ENCODE results near the gene ARRB1. TPM values are rescaled to one million over a fixed set of nuclear protein-coding genes. Genes with fewer than 3 reads are reported as not detected.
"Not testable (repeated sequence)": the region's sequence is repeated elsewhere in the genome, so short reads cannot be mapped to it uniquely, and the experiment has no call there.

Gene ARRB1
- polyA plus RNA-seq, 3 donors = 28.2 to 36.6 (median 35.8) TPM

DNA sequence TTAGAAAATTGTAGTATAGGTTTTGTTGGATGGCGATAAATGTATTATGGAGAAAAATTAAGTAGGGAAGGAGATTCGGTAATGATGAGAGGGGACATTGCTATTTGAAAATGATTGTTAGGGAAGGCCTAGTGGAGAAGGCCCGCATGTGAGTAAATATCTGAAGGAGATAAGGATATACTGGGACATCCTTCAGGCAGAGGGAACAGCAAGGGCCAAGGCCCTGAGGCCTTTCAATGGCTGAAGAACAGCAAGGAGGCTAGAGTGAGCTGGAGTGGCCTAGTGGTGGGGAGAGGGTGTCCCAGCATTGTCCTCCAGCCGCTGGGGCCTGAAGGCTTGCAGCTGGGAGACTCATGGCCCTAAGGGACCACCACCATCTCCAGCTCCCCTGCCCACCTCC, 23.2 kb upstream of the ARRB1 start:
- 83 to 95% (median 92%) methylated on average over 4 of the region's 4 CpGs for WGBS, 3 donors
- H3K27ac ChIP-seq (ENCODE audit: low read depth, low read length) = no peak overlapping the region

GRCh38 chr11:75373201-75373600, 21.7 kb upstream of the ARRB1 start:
- no peak overlapping the region for H3K27ac ChIP-seq (ENCODE audit: low read depth, low read length)
- WGBS, 3 donors = 89 to 95% (median 93%) methylated on average over 8 of the region's 8 CpGs

GRCh38 chr11:75371949-75372876, 20.8 kb upstream of the ARRB1 start:
- H3K27ac ChIP-seq (ENCODE audit: low read depth, low read length) = no peak overlapping the region
- WGBS, 3 donors = 51 to 67% (median 66%) methylated on average over 8 of the region's 8 CpGs

- no peak overlapping the region for H3K27ac ChIP-seq (ENCODE audit: low read depth, low read length)
- 57 to 77% (median 57%) methylated on average over 6 of the region's 6 CpGs for WGBS, 3 donors
These were observed 18.2 kb upstream of the ARRB1 start for GRCh38 chr11:75369560-75370255.

DNA sequence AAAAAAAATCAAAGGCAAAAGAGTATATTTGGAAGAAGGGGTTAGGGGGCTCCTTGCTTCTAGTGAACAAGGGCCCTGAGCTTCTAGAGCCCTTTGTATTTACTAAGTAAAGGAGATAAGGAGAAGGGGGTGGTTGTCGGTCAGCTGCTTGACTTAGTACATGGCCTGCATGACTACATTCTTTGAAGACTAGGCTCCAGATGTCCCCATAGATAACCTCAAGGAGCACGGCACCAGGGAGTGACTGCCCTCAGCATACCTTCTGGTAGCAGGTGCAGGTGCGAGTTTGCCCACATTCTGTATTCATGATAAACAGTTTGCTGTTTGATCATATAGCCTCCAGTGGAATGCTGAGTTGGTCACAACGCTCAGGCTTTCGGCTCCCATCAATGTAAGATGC, 15.4 kb upstream of the ARRB1 start:
- 80 to 95% (median 89%) methylated on average over 5 of the region's 5 CpGs for WGBS, 3 donors
- H3K27ac ChIP-seq (ENCODE audit: low read depth, low read length) = not testable (repeated sequence)

DNA sequence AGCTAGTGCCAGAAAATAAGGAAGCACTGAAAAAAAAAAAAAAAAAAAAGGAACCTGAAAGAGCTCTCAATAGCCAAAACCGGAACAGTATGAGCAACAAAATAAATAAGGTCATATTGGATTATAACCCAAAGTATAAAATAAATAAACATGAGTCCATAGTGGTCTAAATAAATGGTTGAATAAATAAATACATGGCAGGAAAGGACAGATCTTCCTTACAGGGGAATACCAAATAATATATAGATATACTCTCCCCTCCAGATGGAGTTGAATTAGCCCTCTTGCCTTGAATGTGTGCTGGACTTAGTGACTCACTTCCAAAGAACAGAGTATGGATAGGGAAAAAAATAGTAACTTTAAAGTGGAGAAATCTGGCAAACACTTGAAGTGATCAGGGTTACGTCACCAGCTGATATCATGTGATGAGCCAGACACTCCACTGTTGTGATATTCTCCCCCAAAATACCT, 14.3 kb upstream of the ARRB1 start:
- WGBS, 3 donors = 34 to 70% (median 39%) methylated on average over 2 of the region's 2 CpGs

GRCh38 chr11:75362285-75362684, 10.8 kb upstream of the ARRB1 start:
- H3K27ac ChIP-seq (ENCODE audit: low read depth, low read length) = not testable (repeated sequence)
- WGBS, 3 donors = 71 to 88% (median 78%) methylated on average over 4 of the region's 4 CpGs

More for the DNA sequence above, 14.3 kb upstream of the ARRB1 start:
- H3K27ac ChIP-seq (ENCODE audit: low read depth, low read length) = no peak overlapping the region

DNA sequence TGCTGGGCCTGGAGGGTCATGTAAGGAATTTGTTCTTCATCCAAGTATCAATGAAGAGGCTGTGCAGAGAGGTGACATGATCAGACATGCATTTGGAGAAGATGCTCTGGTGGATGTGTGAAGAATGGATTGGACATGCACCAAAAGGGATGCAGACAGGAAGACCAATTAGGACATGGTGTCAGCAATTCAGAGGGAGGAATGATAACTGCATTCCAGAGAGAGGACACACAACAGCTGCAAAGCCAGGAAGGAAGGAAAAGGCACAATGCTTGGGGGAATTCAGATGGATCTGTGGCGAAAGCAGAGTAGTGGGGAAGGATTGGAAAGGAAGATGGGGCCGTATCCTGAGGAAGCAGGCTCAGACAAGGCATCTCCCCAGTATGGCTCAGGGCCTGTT, 5.2 kb upstream of the ARRB1 start:
- no peak overlapping the region for H3K27ac ChIP-seq (ENCODE audit: low read depth, low read length)
- WGBS, 3 donors = 55 to 93% (median 76%) methylated on average over 2 of the region's 2 CpGs

DNA sequence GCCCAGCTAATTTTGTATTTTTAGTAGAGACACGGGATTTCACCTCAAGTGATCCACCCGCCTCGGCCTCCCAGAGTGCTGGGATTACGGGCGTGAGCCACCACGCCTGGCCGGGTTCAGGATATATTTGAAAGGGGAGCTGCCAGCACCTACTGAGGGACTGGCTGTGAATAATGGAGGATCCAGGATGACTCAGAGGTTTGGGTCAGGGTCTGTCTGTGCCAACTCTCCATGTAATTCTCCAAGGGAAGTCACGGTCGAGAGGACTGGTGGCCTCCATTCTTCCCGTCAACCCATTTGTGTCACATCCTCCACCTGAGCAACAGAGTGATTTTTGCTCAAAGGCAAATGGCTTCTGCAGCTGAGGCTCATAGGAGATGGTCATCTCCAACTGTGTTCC, 3.6 kb upstream of the ARRB1 start:
- 80 to 92% (median 88%) methylated on average over 10 of the region's 10 CpGs for WGBS, 3 donors

DNA sequence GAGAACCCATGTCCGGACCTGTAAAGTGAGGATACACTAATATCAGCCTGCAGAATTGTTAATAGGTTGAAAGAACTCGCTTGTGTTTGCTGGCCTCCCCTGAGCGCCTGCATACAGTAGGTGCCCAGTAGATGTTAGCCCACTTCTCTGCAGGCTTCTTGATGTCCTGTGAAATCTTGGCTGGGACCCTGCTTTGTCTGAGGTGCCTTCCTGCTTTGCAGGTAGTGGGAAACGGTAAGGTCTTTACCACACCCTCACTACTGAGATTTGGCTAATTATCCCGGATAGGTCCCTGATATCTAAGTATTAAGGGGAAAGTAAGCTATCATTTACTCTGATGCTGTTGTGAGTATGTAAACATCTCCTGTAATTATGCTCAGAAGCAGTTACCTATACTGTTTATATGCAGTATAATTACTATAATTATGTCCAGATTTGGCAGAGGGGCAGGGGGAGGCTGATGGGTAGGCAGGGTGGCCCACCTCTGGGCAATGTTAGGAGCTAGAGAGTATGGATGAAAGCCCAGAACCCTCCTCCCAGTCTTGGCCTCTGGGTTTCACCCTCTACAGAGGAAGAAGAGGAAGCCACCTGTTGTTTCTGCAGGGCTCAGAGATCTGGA, 1.2 kb upstream of the ARRB1 start:
- 22 to 37% (median 22%) methylated on average over 5 of the region's 5 CpGs for WGBS, 3 donors
- H3K27ac ChIP-seq (ENCODE audit: low read depth, low read length) = no peak overlapping the region

More for the DNA sequence above, 3.6 kb upstream of the ARRB1 start:
- H3K27ac ChIP-seq (ENCODE audit: low read depth, low read length) = no peak overlapping the region

DNA sequence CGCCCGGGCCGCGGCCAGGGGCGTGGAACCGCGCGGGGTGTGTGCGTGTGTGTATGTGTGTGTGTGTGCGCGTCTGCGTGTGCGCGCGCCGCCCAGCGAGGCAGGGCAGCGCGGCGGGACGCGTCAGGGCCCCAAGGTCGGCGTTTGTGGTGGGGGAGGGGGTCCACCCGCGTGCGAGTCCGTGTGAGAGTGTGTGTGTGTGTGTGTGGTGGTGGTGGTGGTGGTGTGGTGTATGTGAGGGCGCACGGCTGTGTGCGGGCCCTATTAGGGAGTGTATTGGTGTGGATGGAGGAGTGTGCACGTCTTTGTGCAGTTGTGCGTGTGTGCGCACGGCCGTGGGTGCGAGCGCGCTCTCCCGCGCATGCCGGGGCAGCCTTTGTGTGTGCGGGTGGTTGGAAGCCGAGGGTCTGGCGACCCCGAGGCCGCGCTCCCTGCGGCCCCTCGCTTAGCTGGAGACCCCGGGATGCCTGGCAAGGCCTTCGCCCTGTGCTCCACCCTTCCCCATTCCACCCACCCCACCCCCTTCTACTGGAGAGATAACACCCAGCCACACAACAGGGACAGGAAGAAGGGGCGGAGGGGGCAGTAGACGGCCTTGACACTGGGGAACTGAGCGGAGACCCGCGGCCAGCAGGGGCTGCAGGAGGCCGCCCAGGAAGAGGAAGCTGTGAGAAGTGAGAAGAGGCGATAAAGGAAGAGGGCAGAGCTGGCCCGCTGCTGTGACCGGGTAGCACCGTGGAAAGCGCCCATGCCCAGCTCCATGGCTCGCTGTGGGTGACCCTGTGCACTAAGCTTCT, 528 bp upstream of the ARRB1 start:
- H3K27ac ChIP-seq (ENCODE audit: low read depth, low read length) = no peak overlapping the region

GRCh38 chr11:75350743-75351540, 519 bp downstream of the ARRB1 start:
- WGBS, 3 donors = 3 to 6% (median 4%) methylated on average over 34 to 47 of the region's 47 CpGs
- peak overlapping the region; percentile 36 for H3K27ac ChIP-seq (ENCODE audit: low read depth, low read length)

More for the DNA sequence above, 528 bp upstream of the ARRB1 start:
- 1 to 2% (median 1%) methylated on average over 59 to 64 of the region's 64 CpGs for WGBS, 3 donors

GRCh38 chr11:75350122-75350742, 1.2 kb downstream of the ARRB1 start:
- peak overlapping the region; percentile 36 for H3K27ac ChIP-seq (ENCODE audit: low read depth, low read length)
- WGBS, 3 donors = 27 to 50% (median 34%) methylated on average over 9 of the region's 9 CpGs

DNA sequence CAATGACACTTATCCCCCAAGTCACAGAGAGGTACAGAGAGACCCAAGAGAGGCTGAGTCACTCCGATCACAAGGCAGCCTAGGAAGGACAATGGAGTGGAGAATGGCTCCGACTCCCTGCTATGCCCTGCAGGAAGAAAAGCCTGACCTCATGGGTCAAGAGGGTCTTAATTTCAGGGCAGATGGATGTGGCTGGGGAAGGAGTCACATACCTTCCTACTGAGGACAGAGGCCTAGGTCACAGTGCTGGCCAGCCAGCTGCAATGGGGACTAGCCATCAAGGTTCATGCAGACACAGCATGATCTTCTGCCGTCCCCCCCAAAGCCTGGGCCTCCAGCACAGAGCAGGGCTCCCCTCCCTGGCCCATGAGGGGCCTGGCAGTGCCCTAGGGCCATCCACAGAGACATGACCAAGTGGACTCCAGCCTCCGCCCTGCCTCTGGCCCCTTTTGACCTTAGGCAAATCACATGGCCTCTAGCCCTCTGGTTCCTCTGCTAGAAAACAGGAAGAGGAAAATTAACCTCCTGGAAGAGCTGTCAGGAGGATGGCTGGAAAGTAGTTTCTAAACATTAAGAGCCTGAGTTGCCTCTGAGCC, 1.8 kb downstream of the ARRB1 start:
- 40 to 88% (median 54%) methylated on average over 4 of the region's 4 CpGs for WGBS, 3 donors
- peak overlapping the region; percentile 36 for H3K27ac ChIP-seq (ENCODE audit: low read depth, low read length)

- H3K27ac ChIP-seq (ENCODE audit: low read depth, low read length) = no peak overlapping the region
- WGBS, 3 donors = 21 to 49% (median 28%) methylated on average over 8 of the region's 8 CpGs
These were observed 3.5 kb downstream of the ARRB1 start for GRCh38 chr11:75347781-75348566.
